CD14-positive monocyte (primary cell): ENCODE measurements around the gene PSMA6. TPM values are rescaled to one million over a fixed set of nuclear protein-coding genes. Genes with fewer than 3 reads are reported as not detected.

Experiments
- DNase-seq, 3 donors: peaks; one replicate each; pipeline ENCODE4 v3.0.0-alpha.2; 2011 to 2022
- H2AFZ ChIP-seq: 2 replicates; pipeline ENCODE4 v1.6.0; 2012; ENCODE audit warnings: mild to moderate bottlenecking, low read depth, low read length, inconsistent platforms; ENCODE audit not compliant: insufficient read depth, poor library complexity, severe bottlenecking
- H3K27ac ChIP-seq, 2 donors: 1 replicate in 1 of 2; 2 replicates in 1 of 2; pipeline ENCODE4 v1.5.1; 2012 to 2013; ENCODE audit warnings: low read length in 2 of 2, control low read depth in 1 of 2, inconsistent platforms in 1 of 2, low read depth in 1 of 2, mild to moderate bottlenecking in 1 of 2
- H3K27me3 ChIP-seq, 2 donors: one replicate each; pipeline versions ENCODE4 v1.6.0 to v1.6.1; 2011 to 2013; ENCODE audit warnings: low read length in 2 of 2; ENCODE audit not compliant: control insufficient read depth in 2 of 2, insufficient read depth in 2 of 2
- H3K36me3 ChIP-seq, 2 donors: replicated peaks in 1 of 2; 1 replicate in 1 of 2; 2 replicates in 1 of 2; pipeline versions ENCODE4 v1.5.1 to v1.6.1; 2012 to 2013; ENCODE audit warnings: low read length in 2 of 2, control low read depth in 1 of 2, inconsistent platforms in 1 of 2, mild to moderate bottlenecking in 1 of 2; ENCODE audit not compliant: insufficient read depth in 2 of 2, control insufficient read depth in 1 of 2
- H3K4me1 ChIP-seq, 2 donors: 1 replicate in 1 of 2; 2 replicates in 1 of 2; pipeline versions ENCODE4 v1.5.1 to v1.6.1; 2012 to 2013; ENCODE audit warnings: low read length in 2 of 2, control low read depth in 1 of 2, inconsistent platforms in 1 of 2, mild to moderate bottlenecking in 1 of 2, moderate library complexity in 1 of 2; ENCODE audit not compliant: insufficient read depth in 2 of 2, control insufficient read depth in 1 of 2
- H3K4me2 ChIP-seq: replicated peaks from 2 replicates; pipeline ENCODE3; 2012; ENCODE audit warnings: low read length, moderate library complexity, mild to moderate bottlenecking; ENCODE audit not compliant: poor library complexity, severe bottlenecking; ENCODE audit errors: extremely low read depth
- H3K4me3 ChIP-seq, 3 experiments: fragments of 200-600 bp in 1 of 3; sonication (generic) in 1 of 3; replicated peaks in 1 of 3; 1 replicate in 2 of 3; 2 replicates in 1 of 3; pipeline ENCODE4 v1.5.1; 2011 to 2013; ENCODE audit warnings: low read length in 3 of 3, mild to moderate bottlenecking in 3 of 3, control low read depth in 2 of 3, low read depth in 2 of 3, inconsistent platforms in 1 of 3, moderate library complexity in 1 of 3
- H3K79me2 ChIP-seq: 2 replicates; pipeline ENCODE4 v1.6.0; 2012; ENCODE audit warnings: mild to moderate bottlenecking, control low read depth, inconsistent platforms, low read length, moderate library complexity; ENCODE audit not compliant: insufficient read depth
- H3K9ac ChIP-seq: 2 replicates; pipeline ENCODE4 v1.6.0; 2017; ENCODE audit warnings: low read length, mild to moderate bottlenecking; ENCODE audit not compliant: insufficient read depth, poor library complexity, severe bottlenecking
- H3K9me3 ChIP-seq, 2 donors: replicated peaks in 1 of 2; 1 replicate in 1 of 2; 2 replicates in 1 of 2; pipeline versions ENCODE4 v1.5.1 to v1.6.1; 2012 to 2013; ENCODE audit warnings: low read length in 2 of 2, control low read depth in 1 of 2; ENCODE audit not compliant: control insufficient read depth in 1 of 2, insufficient read depth in 1 of 2
- H4K20me1 ChIP-seq: 2 replicates; pipeline ENCODE4 v1.6.0; 2012; ENCODE audit warnings: mild to moderate bottlenecking, low read length, control low read depth, moderate library complexity; ENCODE audit not compliant: insufficient read depth
- H3K27ac Mint-ChIP-seq, 7 donors: one replicate each; pipeline ENCODE4 v1.8.0; 2020; ENCODE audit warnings: mild to moderate bottlenecking in 7 of 7, mixed read lengths in 7 of 7, moderate library complexity in 6 of 7, inconsistent platforms in 2 of 7
- H3K27me3 Mint-ChIP-seq, 3 donors: one replicate each; pipeline ENCODE4 v1.8.0; 2021 to 2022; ENCODE audit warnings: low read depth in 3 of 3, mild to moderate bottlenecking in 3 of 3, mixed read lengths in 3 of 3, moderate library complexity in 3 of 3, inconsistent platforms in 1 of 3
- H3K36me3 Mint-ChIP-seq, 2 donors: one replicate each; pipeline ENCODE4 v1.8.0; 2020; ENCODE audit warnings: mixed read lengths in 2 of 2, inconsistent platforms in 1 of 2, mild to moderate bottlenecking in 1 of 2
- H3K4me1 Mint-ChIP-seq: one replicate; pipeline ENCODE4 v1.8.0; 2020; ENCODE audit warnings: mild to moderate bottlenecking, mixed read lengths
- H3K4me3 Mint-ChIP-seq, 2 donors: one replicate each; pipeline ENCODE4 v1.8.0; 2020; ENCODE audit warnings: mild to moderate bottlenecking in 2 of 2, mixed read lengths in 2 of 2, moderate library complexity in 1 of 2
- H3K9me3 Mint-ChIP-seq, 7 donors: one replicate each; pipeline ENCODE4 v1.8.0; 2020 to 2022; ENCODE audit warnings: mixed read lengths in 7 of 7, mild to moderate bottlenecking in 6 of 7, moderate library complexity in 6 of 7, inconsistent platforms in 2 of 7
- CTCF ChIP-seq: fragments of 200-600 bp; IDR thresholded peaks from one replicate; pipeline ENCODE4 v1.8.0; 2022; ENCODE audit warnings: antibody characterized with exemption, mild to moderate bottlenecking
- WGBS: methylation state at CpG from one replicate; pipeline ENCODE4 v1.1.5; 2013; ENCODE audit warnings: missing lambda C conversion rate; ENCODE audit not compliant: insufficient coverage; 5-methylcytosine and 5-hydroxymethylcytosine counted together
- intact Hi-C, 2 donors: fragments of 100-400 bp; cut with micrococcal nuclease; formaldehyde crosslinking; loops; one replicate each; pipeline versions ENCODE4 v1.15.0 to v1.15.1; 2023
- polyA plus RNA-seq, 3 donors: library from polyadenylated mRNA; depleted of rRNA in 1 of 3; unstranded in 2 of 3; stranded (reverse) in 1 of 3; fragments of 300-500 nt in 2 of 3; fragments of >200 nt in 1 of 3; fragmentation: Illumina TruSeq in 2 of 3; gene quantifications; 1 replicate in 2 of 3; 2 replicates in 1 of 3; pipeline ENCODE4 v1.2.3, GENCODE V29; 2012 to 2021

The PSMA6 gene
- polyA plus RNA-seq, 3 donors: 144 to 572 (median 480) TPM

GRCh38 chr14:35281341-35281740 is 10.8 kb upstream of the PSMA6 start:
- no peak overlapping the region for H3K4me3 Mint-ChIP-seq
- Histone ChIP-seq H4K20me1 (no peaks in the 10 kb centered on the region), H3K27ac (no peak overlapping the region), H3K79me2 (no peaks in the 10 kb centered on the region), H3K4me1 (peaks cover 25 to 30% of the 10 kb centered on the region in 2 donors), H3K27me3 (no peaks in the 10 kb centered on the region), H3K9me3 (no peaks in the 10 kb centered on the region), H3K9ac (no peak overlapping the region), H3K4me2 (no peak overlapping the region), H2AFZ (no peak overlapping the region), H3K36me3 (peaks cover 0 to 2% of the 10 kb centered on the region in 2 donors), H3K4me3 (no peak overlapping the region)
- no peak for DNase-seq
- WGBS: no CpG with 5 or more reads among the region's 1 CpG
- peaks cover 0 to 4% (median 1%) of the 10 kb centered on the region in 3 donors for H3K27me3 Mint-ChIP-seq
- H3K27ac Mint-ChIP-seq: no peak overlapping the region
- H3K36me3 Mint-ChIP-seq: peaks cover 9 to 32% of the 10 kb centered on the region in 2 donors
- peaks cover 28% of the 10 kb centered on the region for H3K4me1 Mint-ChIP-seq
- intact Hi-C loops: loop anchor here in 1 of 2 donors (10.0 kb wide), 1 partner anchor 83 kb away; no protein-coding TSS in a partner anchor
- peaks cover 0 to 7% (median 2%) of the 10 kb centered on the region in 7 donors for H3K9me3 Mint-ChIP-seq
- no peak for TF ChIP-seq CTCF

GRCh38 chr14:35284506-35284905 is 7.7 kb upstream of the PSMA6 start:
- intact Hi-C loops: loop anchor here (2.0 to 10.0 kb wide), 2 partner anchors 80 to 120 kb away; partner anchors contain the start of gene NFKBIA (in 2 of the 2)
- no peaks in the 10 kb centered on the region for H3K27me3 ChIP-seq
- H4K20me1 ChIP-seq: no peaks in the 10 kb centered on the region
- Mint-ChIP-seq H3K9me3 (peaks cover 0 to 9% (median 2%) of the 10 kb centered on the region in 7 donors), H3K4me1 (peaks cover 48% of the 10 kb centered on the region), H3K27ac (peak overlapping the region; percentile 93 to 99 (median 97)), H3K27me3 (peaks cover 0 to 1% (median 0%) of the 10 kb centered on the region in 3 donors), H3K4me3 (peak overlapping the region in 1 of 2 donors; percentile 79), H3K36me3 (peaks cover 3 to 19% of the 10 kb centered on the region in 2 donors)
- WGBS: no CpG with 5 or more reads among the region's 2 CpGs
- H3K79me2 ChIP-seq: no peaks in the 10 kb centered on the region
- peak overlapping the region; percentile 76 for H3K4me2 ChIP-seq
- H3K9ac ChIP-seq: peak overlapping the region; percentile 19
- peak overlapping the region in 1 of 2 donors; percentile 96 for H3K27ac ChIP-seq
- H3K36me3 ChIP-seq: no peaks in the 10 kb centered on the region
- H3K9me3 ChIP-seq: no peaks in the 10 kb centered on the region
- peak in 2 of 3 donors; percentile 48 to 58 for DNase-seq
- peak overlapping the region; percentile 13 for H2AFZ ChIP-seq
- H3K4me3 ChIP-seq: peak overlapping the region in 1 of 3 experiments; percentile 72
- TF ChIP-seq CTCF: no peak
- H3K4me1 ChIP-seq: peaks cover 45 to 49% of the 10 kb centered on the region in 2 donors
